Activated T-helper 17 cell treated with anti-CD3 and anti-CD28 coated beads, Interleukin-2, amount 50 U/mL, for 72 hours (primary cell): ENCODE measurements around the gene NCOA1. TPM values are rescaled to one million over a fixed set of nuclear protein-coding genes. Genes with fewer than 3 reads are reported as not detected.
A peak's percentile ranks its signal among the peaks of the same experiment; 100 is the strongest.
"Not testable (repeated sequence)": the region's sequence is repeated elsewhere in the genome, so short reads cannot be mapped to it uniquely, and the experiment has no call there.

ENCODE experiments used
- ATAC-seq: fragments of 150-1000 bp; cut with Tn5 transposase; replicated peaks from 2 replicates; pipeline ENCODE4 v1.10.0; 2021; ENCODE audit warnings: mild to moderate bottlenecking, moderate library complexity
- H3K27ac Mint-ChIP-seq: one replicate; pipeline ENCODE4 v1.8.0; 2022; ENCODE audit warnings: mixed read lengths
- H3K27me3 Mint-ChIP-seq: one replicate; pipeline ENCODE4 v1.8.0; 2022; ENCODE audit warnings: mixed read lengths
- H3K36me3 Mint-ChIP-seq: one replicate; pipeline ENCODE4 v1.8.0; 2022; ENCODE audit warnings: low read depth, mild to moderate bottlenecking, mixed read lengths
- H3K4me1 Mint-ChIP-seq: one replicate; pipeline ENCODE4 v1.8.0; 2022; ENCODE audit warnings: mixed read lengths
- H3K4me3 Mint-ChIP-seq: one replicate; pipeline ENCODE4 v1.8.0; 2022; ENCODE audit warnings: mild to moderate bottlenecking, mixed read lengths
- H3K9me3 Mint-ChIP-seq: one replicate; pipeline ENCODE4 v1.8.0; 2022; ENCODE audit warnings: mixed read lengths
- total RNA-seq, 2 donors: library from RNA; stranded (reverse); gene quantifications; one replicate each; pipeline ENCODE4 v1.2.3, GENCODE V29; 2022

The NCOA1 gene
- total RNA-seq, 2 donors from 2014 or later = 27.5 to 29.7 TPM

DNA sequence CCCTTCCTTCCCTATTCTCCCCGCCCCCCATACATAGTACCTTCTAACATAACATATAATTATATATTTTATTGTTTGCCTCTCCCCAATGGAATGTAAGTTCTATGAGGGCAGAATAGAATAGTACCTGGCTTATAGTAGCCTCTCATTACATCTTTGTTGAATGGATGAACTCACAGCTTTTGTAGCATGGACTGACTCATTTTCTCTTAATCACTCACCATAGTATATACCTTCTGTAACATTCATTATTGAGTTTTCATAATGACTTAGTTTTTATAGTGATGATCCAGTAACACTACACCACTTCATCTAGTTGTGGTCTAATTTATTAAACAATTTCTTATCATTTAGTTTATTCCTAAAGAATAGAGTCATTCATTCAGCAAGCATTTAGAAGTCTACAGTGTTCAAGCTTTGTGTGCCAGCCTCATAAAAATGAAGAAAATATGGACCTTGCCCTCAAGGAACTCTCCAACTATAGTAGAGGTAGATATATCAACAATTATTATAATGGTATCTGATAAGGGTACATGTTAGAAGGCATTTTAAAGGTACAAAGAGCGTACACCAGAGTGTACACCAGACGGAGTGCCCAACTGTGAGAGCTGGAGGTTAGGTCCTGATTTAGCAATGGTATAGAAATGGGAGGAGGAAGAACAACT, 31.1 kb downstream of the NCOA1 start:
- H3K36me3 Mint-ChIP-seq = peaks cover 12% of the 10 kb centered on the region
- H3K9me3 Mint-ChIP-seq = peaks cover 3% of the 10 kb centered on the region
- H3K4me3 Mint-ChIP-seq = peak overlapping the region; percentile 66
- no peaks in the 10 kb centered on the region for H3K27me3 Mint-ChIP-seq
- ATAC-seq = peak; percentile 89
- H3K27ac Mint-ChIP-seq = peak overlapping the region; percentile 93
- peaks cover 26% of the 10 kb centered on the region for H3K4me1 Mint-ChIP-seq

GRCh38 chr2:24527536-24527935, 36.5 kb downstream of the NCOA1 start:
- peaks cover 12% of the 10 kb centered on the region for H3K36me3 Mint-ChIP-seq
- no peaks in the 10 kb centered on the region for H3K9me3 Mint-ChIP-seq
- H3K27ac Mint-ChIP-seq = no peak overlapping the region
- H3K4me3 Mint-ChIP-seq = no peak overlapping the region
- ATAC-seq = no peak
- H3K4me1 Mint-ChIP-seq = peaks cover 2% of the 10 kb centered on the region
- H3K27me3 Mint-ChIP-seq = no peaks in the 10 kb centered on the region

GRCh38 chr2:24530796-24531195, 39.7 kb downstream of the NCOA1 start:
- no peak for ATAC-seq
- Mint-ChIP-seq H3K27me3 (no peaks in the 10 kb centered on the region), H3K4me1 (peaks cover 6% of the 10 kb centered on the region), H3K27ac (no peak overlapping the region), H3K4me3 (no peak overlapping the region), H3K9me3 (no peaks in the 10 kb centered on the region), H3K36me3 (no peaks in the 10 kb centered on the region)

- H3K9me3 Mint-ChIP-seq, H3K27ac Mint-ChIP-seq, H3K36me3 Mint-ChIP-seq, H3K27me3 Mint-ChIP-seq, ATAC-seq, H3K4me3 Mint-ChIP-seq: not testable (repeated sequence)
- H3K4me1 Mint-ChIP-seq = peaks cover 14% of the 10 kb centered on the region
Observed at GRCh38 chr2:24531610-24532009, 40.6 kb downstream of the NCOA1 start.

DNA sequence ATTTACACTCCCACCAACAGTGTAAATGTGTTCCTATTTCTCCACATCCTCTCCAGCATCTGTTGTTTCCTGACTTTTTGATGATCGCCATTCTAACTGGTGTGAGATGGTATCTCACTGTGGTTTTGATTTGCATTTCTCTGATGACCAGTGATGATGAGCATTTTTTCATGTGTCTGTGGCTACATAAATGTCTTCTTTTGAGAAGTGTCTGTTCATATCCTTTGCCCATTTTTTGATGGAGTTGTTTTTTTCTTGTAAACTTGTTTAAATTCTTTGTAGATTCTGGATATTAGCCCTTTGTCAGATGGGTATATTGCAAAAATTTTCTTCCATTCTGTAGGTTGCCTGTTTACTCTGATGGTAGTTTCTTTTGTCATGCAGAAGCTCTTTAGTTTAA, 41.0 kb downstream of the NCOA1 start:
- not testable (repeated sequence) for ATAC-seq, H3K27me3 Mint-ChIP-seq, H3K4me3 Mint-ChIP-seq, H3K36me3 Mint-ChIP-seq, H3K27ac Mint-ChIP-seq, H3K9me3 Mint-ChIP-seq
- H3K4me1 Mint-ChIP-seq = peaks cover 17% of the 10 kb centered on the region

GRCh38 chr2:24533574-24533973, 42.5 kb downstream of the NCOA1 start:
- peaks cover 22% of the 10 kb centered on the region for H3K4me1 Mint-ChIP-seq
- H3K4me3 Mint-ChIP-seq, H3K9me3 Mint-ChIP-seq, H3K27me3 Mint-ChIP-seq, H3K27ac Mint-ChIP-seq, H3K36me3 Mint-ChIP-seq, ATAC-seq: not testable (repeated sequence)

DNA sequence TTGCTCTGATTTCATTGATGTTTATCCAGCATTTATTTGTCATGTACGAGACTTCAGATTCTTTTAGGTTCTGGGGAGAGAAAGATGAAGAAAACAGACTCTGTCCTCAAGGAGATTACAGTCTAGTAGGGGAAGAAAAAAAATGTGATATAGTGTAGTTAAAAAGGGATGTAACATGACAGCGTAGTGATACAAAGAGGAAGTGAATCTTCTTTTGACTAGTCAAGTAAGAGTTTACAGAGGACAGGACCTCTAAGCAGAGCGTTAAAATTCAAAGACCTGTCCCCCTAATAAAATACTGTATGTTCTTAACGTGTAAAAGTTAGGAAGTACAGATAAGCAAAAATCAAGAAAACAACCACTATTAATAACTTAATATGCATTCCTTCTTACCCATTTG, 47.7 kb downstream of the NCOA1 start:
- peaks cover 22% of the 10 kb centered on the region for H3K9me3 Mint-ChIP-seq
- no peaks in the 10 kb centered on the region for H3K27me3 Mint-ChIP-seq
- peaks cover 33% of the 10 kb centered on the region for H3K4me1 Mint-ChIP-seq
- H3K36me3 Mint-ChIP-seq = peaks cover 6% of the 10 kb centered on the region
- H3K4me3 Mint-ChIP-seq = no peak overlapping the region
- no peak overlapping the region for H3K27ac Mint-ChIP-seq
- ATAC-seq = no peak

DNA sequence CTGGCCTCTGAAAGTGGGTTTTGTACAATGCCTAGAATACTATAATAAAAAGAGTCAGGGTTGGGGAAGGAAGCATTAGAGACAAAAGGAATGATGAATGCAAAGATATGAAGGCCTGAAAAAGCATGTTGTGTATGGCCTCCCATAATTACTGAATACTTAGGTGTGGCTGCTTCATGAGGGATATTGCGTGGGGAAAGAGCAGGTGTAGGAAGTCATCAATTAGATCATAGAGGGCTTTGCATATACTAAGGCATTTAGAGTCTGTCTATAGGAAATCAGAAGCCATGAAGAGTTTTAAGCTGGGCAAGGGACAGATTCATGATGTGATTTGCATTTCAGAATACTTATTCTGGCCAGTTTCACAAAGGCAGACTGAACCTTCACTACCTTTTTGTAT, 48.2 kb downstream of the NCOA1 start:
- Mint-ChIP-seq H3K36me3 (peaks cover 6% of the 10 kb centered on the region), H3K27me3 (no peaks in the 10 kb centered on the region), H3K4me3 (no peak overlapping the region), H3K27ac (no peak overlapping the region), H3K4me1 (peaks cover 38% of the 10 kb centered on the region), H3K9me3 (peaks cover 27% of the 10 kb centered on the region)
- ATAC-seq = no peak

DNA sequence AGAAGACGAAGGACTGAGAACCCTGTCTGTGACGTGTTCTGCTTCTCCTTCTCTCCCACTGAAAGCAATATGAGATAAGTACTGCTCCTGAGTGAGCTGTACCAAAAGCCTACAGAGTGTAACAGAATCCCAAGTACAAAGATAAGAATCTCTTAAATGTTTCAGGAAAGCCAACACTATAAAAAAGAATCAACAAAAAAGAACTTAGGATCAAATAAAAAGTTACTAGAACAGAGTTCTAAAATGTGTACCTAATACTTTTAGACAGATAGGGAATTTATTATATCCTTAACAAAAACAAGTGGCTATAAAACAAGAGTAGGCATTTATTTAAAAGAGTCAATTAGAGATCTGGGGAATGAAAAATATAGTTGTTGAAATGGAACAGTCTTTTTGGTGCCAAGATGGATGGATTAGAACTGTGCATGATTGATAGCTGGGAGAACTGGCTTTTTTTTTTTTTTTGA, 49.0 kb downstream of the NCOA1 start:
- H3K36me3 Mint-ChIP-seq = peaks cover 6% of the 10 kb centered on the region
- no peak for ATAC-seq
- no peaks in the 10 kb centered on the region for H3K27me3 Mint-ChIP-seq
- H3K9me3 Mint-ChIP-seq = peaks cover 27% of the 10 kb centered on the region
- H3K27ac Mint-ChIP-seq = no peak overlapping the region
- peaks cover 46% of the 10 kb centered on the region for H3K4me1 Mint-ChIP-seq
- no peak overlapping the region for H3K4me3 Mint-ChIP-seq

- Mint-ChIP-seq H3K27ac (no peak overlapping the region), H3K27me3 (no peaks in the 10 kb centered on the region)
Observed at GRCh38 chr2:24541621-24542020, 50.6 kb downstream of the NCOA1 start.

GRCh38 chr2:24542269-24542872, 51.3 kb downstream of the NCOA1 start:
- no peaks in the 10 kb centered on the region for H3K27me3 Mint-ChIP-seq
- peaks cover 31% of the 10 kb centered on the region for H3K4me1 Mint-ChIP-seq
- H3K9me3 Mint-ChIP-seq = peaks cover 27% of the 10 kb centered on the region
- H3K36me3 Mint-ChIP-seq = no peaks in the 10 kb centered on the region
- no peak overlapping the region for H3K4me3 Mint-ChIP-seq
- no peak overlapping the region for H3K27ac Mint-ChIP-seq
- no peak for ATAC-seq

More at GRCh38 chr2:24541621-24542020, 50.6 kb downstream of the NCOA1 start:
- Mint-ChIP-seq H3K4me1 (peaks cover 37% of the 10 kb centered on the region), H3K9me3 (peaks cover 27% of the 10 kb centered on the region), H3K4me3 (no peak overlapping the region), H3K36me3 (peaks cover 6% of the 10 kb centered on the region)
- no peak for ATAC-seq

DNA sequence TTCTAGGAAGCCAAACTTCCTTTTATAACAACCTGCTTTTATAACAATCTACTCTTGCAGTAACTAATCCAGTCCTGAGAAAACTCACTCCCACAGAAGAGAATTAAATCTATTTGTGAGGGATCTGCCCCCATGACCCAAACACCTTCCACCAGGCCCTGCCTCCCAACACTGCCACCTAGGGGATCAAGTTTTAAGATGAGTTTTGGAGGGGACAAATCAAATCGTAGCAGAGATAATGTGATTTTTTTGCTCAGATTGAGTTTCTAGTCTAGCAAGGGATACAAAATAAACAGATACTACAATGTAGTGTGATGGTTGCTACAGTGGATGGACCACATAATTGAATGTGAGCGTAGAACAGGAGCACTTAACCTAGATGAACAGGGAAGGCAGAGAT, 52.2 kb downstream of the NCOA1 start:
- Mint-ChIP-seq H3K27me3 (no peaks in the 10 kb centered on the region), H3K27ac (peak overlapping the region; percentile 27), H3K36me3 (no peaks in the 10 kb centered on the region), H3K4me1 (peaks cover 34% of the 10 kb centered on the region), H3K9me3 (peaks cover 27% of the 10 kb centered on the region), H3K4me3 (peak overlapping the region; percentile 6)
- ATAC-seq = no peak

DNA sequence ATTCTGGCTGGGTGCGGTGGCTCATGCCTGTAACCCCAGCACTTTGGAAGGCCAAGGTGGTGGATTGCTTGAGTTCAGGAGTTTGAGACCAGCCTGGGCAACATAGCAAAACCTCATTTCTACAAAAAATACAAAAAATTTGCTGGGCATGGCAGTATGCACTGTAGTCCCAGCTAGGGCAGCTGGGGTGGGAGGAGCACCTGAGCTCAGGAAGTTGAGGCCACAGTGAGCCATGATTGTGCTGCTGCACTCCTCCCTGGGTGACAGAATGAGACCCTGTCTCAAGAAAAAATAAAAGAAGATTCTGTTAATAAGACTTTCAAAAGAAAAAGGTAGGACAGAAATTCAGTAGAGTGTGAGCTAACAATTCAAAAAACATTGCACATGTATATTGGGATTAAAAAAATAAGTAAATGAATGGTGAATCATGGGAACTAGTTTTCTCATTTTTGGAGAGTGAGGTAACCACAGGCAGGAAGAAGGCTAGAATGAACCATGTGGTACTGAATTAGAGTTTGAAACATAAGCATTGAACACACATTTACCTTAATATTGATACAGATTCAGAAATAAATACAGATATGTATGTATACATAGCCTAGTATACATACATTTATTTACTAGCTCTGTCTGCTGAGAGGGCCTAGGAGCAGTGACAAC, 53.5 kb downstream of the NCOA1 start:
- ATAC-seq = peak; percentile 71
- Mint-ChIP-seq H3K27ac (peak overlapping the region; percentile 27), H3K36me3 (no peaks in the 10 kb centered on the region), H3K4me3 (peak overlapping the region; percentile 6), H3K27me3 (no peaks in the 10 kb centered on the region), H3K4me1 (peaks cover 30% of the 10 kb centered on the region), H3K9me3 (peaks cover 23% of the 10 kb centered on the region)

DNA sequence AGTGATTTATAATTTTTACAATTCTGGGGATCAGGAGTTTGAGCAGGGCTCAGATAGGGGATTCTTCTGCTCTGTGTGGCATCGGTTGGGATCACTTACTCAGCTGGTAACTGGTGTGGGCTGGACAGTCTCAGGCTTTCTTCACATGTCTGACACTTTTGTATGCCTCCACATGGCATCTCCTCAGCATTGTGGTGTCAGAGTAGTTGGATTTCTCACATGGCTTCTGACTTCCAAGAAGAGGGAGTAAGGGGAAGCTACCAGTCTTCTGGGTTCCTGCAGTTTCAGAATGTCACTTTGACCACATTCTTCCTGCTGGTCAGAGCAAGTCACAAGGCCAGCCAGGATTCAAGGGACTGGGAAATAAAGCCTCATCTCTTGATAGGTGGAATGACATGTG, 55.6 kb downstream of the NCOA1 start:
- Mint-ChIP-seq H3K27ac (no peak overlapping the region), H3K36me3 (no peaks in the 10 kb centered on the region), H3K4me1 (peaks cover 30% of the 10 kb centered on the region), H3K9me3 (peaks cover 19% of the 10 kb centered on the region), H3K4me3 (no peak overlapping the region), H3K27me3 (no peaks in the 10 kb centered on the region)
- no peak for ATAC-seq

DNA sequence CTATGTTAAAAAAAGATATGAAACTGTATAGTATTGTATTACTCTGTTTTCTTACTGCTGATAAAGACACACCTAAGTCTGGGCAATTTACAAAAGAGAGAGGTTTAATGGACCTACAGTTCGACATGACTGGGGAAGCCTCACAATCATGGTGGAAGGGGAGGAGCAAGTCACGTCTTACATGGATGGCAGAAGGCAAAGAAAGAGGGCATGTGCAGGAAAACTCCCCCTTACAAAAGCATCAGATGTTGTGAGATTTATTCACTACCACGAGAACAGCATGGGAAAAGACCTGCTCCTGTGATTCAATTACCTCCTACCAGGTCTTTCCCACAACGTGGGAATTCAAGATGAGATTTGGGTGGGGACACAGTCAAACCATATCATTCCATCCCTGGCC, 57.0 kb downstream of the NCOA1 start:
- H3K27me3 Mint-ChIP-seq = no peaks in the 10 kb centered on the region
- peaks cover 14% of the 10 kb centered on the region for H3K9me3 Mint-ChIP-seq
- no peak overlapping the region for H3K27ac Mint-ChIP-seq
- peaks cover 34% of the 10 kb centered on the region for H3K4me1 Mint-ChIP-seq
- H3K4me3 Mint-ChIP-seq = no peak overlapping the region
- H3K36me3 Mint-ChIP-seq = no peaks in the 10 kb centered on the region
- ATAC-seq = no peak
